SHP77 treated with DMSO at 0.1 percent for 48 hours (cell line): ENCODE data around the gene USP25.

Experiments used
- DNase-seq: peaks from one replicate; lab custom pipeline; 2025; lab: John Stamatoyannopoulos, UW

USP25 gene

GRCh38 chr21:15729674-15730483, at the start of gene USP25:
Gene USP25, plus strand, starts transcription at chr21:15729982. Its CDS starts 412 bp downstream, at chr21:15730394.
- DNase-seq = no peak

- no peak for DNase-seq
Measured at GRCh38 chr21:15682186-15682895, 47.4 kb upstream of the USP25 start.

- DNase-seq = no peak
Measured at GRCh38 chr21:15682977-15683376, 46.8 kb upstream of the USP25 start.

DNA sequence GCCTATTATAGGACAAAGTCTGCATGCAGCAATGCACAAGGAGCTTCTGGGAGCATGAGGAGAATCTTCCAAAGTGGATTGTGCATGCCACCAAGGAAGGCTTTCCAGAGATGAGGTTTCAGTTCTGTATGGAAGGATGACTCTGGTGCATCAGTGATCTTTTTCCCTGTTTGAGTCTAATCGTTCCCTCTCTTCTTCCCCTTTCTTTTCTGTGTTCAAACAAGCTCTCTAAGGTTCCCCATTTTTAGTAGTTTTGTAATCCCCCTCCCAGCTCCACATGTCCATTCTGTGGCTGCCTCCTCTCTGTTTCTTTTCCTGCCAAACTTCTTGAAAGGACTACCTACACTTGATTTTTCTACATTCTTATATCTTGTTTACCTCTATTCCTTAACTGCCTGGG, 43.3 kb upstream of the USP25 start:
- no peak for DNase-seq

GRCh38 chr21:15687208-15687607, 42.6 kb upstream of the USP25 start:
- DNase-seq = no peak

DNA sequence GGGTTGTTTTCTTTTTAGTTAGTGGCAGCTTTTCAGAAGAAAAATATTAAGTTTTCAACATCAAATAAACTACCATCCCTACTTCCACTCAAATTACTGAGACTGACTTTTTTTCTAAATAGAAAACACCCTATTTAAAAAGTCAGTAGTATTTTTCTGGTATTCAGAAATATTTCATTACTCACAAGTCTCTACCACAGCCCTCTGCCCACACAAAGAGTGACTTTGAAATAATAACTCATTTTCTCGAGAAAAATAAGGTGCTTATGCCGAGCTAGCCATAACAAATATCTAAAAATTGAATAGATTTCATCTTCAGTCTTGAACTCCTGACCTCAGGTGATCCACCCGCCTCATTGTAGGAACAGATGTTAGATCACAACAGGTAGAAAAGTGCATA, 41.8 kb upstream of the USP25 start:
- no peak for DNase-seq

DNA sequence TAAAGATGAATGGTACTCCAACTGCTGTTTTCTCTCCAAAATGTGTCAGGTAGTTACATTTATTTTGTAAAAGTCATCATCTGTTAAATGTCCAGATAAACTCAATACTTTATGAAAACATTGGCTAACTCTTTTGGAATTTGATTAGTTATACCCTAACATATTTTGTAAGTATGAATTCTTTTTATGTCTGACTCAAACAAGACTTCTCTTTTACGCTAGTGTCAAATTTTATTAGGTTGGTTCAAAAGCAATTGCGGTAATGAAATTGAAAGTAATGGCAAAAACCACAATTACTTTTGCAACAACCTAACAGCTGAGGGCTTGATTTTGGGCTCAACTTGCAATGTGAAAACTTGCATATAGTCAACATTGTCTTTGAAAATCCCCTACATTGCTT, 41.0 kb upstream of the USP25 start:
- no peak for DNase-seq

DNA sequence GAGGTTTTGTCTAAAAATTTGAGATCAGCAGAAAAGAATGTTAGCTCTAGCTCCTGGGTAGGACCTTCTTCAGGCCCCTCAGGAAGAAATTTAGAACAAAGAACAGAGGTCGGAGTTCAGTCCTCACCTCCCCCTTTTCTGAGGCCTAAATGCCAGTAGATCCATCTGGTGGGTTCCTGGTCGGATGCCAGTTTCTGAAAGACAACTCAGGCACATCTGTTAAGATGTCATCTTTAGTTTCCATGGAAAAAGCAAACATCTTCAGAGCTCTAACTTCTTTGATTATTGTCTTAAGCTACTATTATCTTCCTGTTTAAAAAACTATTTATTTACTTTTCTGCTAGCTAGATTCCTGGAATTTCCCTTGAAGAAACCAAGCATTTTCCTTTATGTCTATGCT, 37.1 kb upstream of the USP25 start:
- no peak for DNase-seq

DNA sequence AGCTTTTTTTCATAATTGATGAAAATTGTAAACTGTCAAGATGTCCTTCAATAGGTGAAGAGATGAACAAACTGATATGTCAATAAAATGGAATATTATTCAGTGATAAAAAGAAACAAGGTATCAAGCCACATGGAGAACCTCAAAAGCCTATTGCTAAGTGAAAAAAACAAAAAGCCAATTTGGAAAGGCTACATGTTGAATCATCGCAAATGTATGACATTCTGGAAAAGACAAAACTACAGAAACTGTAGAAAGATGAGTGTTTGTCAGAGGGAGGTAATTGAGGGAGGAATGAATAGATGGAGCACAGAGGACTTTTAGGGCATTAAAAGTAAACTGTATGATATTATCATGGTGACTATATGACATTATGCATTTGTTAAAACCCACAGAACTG, 34.5 kb upstream of the USP25 start:
- DNase-seq = no peak

GRCh38 chr21:15701830-15702229, 28.0 kb upstream of the USP25 start:
- no peak for DNase-seq

DNA sequence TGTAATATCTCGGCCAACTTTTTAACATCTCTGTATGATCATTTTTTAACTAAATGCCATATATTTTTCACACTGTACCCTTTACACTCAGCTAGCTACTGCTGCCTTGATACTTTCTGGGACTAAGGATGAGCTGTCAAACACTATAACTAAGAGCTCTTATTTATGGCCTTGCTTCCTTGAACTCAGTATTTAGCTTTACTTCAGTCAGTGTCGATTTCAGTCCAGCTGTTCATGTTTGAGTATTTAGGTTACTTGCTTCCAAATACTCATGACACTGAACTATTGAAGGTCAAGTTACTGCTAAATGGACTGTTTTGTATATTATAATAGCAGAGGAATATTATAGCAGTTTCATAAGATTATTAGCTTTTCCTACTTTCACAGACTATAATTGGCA, 25.9 kb upstream of the USP25 start:
- no peak for DNase-seq

DNA sequence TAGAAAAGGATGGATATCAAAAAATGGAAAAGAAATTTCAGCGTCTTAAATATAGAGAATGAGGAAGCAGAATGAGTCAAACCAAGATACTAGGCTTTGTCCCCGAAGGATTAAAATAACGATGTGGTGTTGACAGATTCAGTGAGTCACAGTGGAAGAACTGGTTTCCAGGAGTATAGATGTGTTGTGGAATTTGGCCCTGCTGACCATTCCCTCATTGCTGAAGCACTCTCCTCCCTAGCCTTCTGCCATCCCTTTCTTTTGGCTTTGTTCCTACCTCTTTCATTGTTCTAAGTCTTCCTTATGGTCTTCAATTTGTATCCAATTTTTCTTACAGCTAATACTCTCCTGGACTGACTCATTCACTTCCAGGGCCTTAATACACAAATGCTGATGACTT, 23.1 kb upstream of the USP25 start:
- DNase-seq = no peak

GRCh38 chr21:15713412-15713811, 16.4 kb upstream of the USP25 start:
- DNase-seq = no peak

GRCh38 chr21:15718711-15719110, 11.1 kb upstream of the USP25 start:
- DNase-seq = no peak

DNA sequence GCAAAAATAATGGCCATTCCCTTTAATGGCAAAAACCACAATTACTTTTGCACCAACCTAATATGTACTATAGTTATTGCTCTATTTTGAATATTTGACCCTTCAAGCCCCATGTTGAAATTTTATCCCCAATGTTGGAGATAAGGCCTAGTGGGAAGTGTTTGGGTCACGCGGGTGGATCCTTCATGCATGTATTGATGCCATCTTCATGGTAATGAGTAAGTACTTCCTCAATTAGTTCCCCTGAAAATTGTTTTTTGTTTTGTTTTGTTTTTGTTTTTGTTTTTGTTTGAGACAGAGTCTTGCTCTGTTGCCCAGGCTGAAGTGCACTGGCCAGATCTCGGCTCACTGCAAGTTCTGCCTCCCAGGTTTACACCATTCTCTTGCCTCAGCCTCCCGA, 9.8 kb upstream of the USP25 start:
- no peak for DNase-seq

GRCh38 chr21:15722591-15723324, 7.0 kb upstream of the USP25 start:
- DNase-seq = no peak

DNA sequence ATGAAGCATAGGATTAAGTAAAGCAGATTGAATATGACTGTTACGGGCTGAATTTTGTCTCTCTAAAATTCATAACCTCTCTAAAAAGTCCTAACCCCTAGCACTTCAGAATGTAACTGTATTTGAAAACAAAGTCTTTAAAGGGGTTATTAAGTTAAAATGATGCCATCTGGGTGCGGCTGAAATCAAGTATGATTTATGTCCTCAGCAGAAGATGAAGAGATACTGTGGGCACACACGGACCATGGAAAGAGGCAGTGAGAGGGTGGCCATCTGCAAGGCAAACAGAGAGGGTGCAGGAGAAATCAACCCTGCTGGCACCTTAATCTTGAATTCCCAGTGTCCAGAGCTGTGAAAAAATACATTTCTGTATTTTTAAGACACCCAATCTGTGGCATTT, 3.8 kb upstream of the USP25 start:
- DNase-seq = no peak

- no peak for DNase-seq
Measured at GRCh38 chr21:15728046-15728445, 1.7 kb upstream of the USP25 start.

- no peak for DNase-seq
Measured at GRCh38 chr21:15729346-15729673, 472 bp upstream of the USP25 start.

DNA sequence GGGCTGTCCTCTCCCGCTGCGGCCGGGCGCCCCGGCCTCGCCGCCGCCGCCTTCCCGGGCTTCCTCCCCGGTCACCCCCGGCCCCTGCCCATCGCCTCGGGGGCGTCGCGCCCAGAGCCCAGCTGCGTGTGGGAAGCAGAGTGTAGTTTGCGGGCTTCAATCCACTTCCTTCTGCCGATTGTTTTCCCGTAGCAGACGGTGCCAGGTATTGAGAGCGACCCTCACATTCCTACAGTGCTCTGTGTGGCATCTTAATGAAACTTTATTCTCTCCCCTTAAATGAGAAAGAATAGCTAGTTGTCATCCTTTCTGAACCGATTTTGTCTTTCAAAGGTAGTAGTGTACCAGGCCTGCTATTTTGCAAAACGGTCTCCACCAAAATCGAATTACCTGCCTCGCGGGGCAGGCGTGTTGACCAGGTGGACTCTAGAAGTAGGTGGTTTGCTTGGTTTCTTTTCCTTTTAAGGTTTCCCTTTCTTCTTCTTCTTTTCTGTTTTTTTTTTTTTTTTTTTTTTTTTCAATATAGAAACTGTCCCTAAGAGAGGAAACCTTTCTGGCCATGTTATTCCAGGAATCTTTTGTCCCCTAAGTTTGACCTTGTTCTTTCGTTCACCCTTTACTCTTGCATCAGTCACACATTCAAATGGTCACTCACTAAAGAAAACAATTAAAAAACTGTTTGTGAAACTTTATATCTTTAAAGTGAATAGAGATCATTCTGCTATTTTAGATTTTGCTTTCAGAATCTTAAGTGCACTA, 881 bp downstream of the USP25 start:
- DNase-seq = no peak

- DNase-seq = no peak
Measured at GRCh38 chr21:15731243-15731613, 1.4 kb downstream of the USP25 start.

DNA sequence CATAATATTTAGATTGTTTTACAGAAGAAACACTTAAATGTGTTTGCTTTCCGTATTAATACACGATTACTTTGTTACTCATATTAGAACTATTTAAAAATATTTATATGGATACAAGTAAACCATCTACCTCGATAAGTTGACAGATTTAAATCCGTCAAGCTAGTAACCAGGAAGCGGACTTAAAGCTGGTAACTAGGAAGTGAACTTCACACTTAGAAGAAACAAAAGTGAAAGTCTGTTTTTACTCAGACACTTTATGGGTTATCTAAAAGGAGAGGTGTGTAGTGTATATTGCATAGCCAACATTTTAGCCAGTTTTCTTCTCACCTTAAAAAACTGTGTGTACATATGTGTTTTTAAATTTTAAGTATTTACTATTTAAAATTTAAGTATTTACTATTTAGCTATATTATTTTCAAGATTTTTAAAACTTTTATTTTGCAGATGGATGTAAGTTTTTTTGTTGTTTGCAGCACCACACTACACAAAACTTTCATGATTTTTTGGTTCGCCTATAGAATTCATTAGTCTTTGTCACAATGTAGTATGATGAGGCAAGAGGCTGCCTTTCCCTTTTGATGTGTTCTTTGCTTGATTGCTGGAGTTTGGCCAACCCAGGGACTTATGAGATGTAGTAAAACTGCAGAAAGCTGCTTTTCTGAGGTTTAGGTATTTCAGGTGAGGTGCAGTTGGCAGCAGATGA, 2.7 kb downstream of the USP25 start:
- DNase-seq = no peak
